OCI-LY7 (cell line): ENCODE data around the gene CSPG5. TPM values are rescaled to one million over a fixed set of nuclear protein-coding genes. Genes with fewer than 3 reads are reported as not detected.

ENCODE experiments used
- BruUV-seq: library from RNA; stranded (reverse); fragments of 400-500 nt; replicated peaks from 2 replicates; lab custom pipeline; 2021; lab: Mats Ljungman, UMichigan
- CTCF ChIA-PET: fragments of 300-600 bp; sonication (Branson Sonifier 250); formaldehyde crosslinking; loops from one replicate; lab custom pipeline; 2022; ENCODE audit warnings: antibody characterized with exemption; ENCODE audit not compliant: unreplicated experiment; lab: Charles Lee
- POLR2A ChIA-PET: fragments of 300-600 bp; sonication (Branson Sonifier 250); formaldehyde crosslinking; loops from one replicate; lab custom pipeline; 2022; ENCODE audit warnings: antibody characterized with exemption; lab: Charles Lee
- DNase-seq: peaks from one replicate; pipeline ENCODE4 v3.0.0-alpha.2; 2015; ENCODE audit warnings: low spot score
- H2AFZ ChIP-seq: fragments of 200-600 bp; sonication (generic), shearing (Covaris generic); 2 replicates; pipeline ENCODE4 v1.6.1; 2014; ENCODE audit warnings: mild to moderate bottlenecking, antibody characterized with exemption, low read length, moderate library complexity
- H3K27ac ChIP-seq: fragments of 200-600 bp; sonication (generic); 2 replicates; pipeline ENCODE4 v1.5.1; 2014; ENCODE audit warnings: mixed run types, low read depth, mild to moderate bottlenecking, moderate library complexity, low read length, inconsistent platforms; ENCODE audit not compliant: poor library complexity, severe bottlenecking
- H3K36me3 ChIP-seq: fragments of 200-600 bp; sonication (generic); 2 replicates; pipeline ENCODE4 v1.6.1; 2014; ENCODE audit warnings: mild to moderate bottlenecking, antibody characterized with exemption, low read length, moderate library complexity, mixed read lengths; ENCODE audit not compliant: insufficient read depth
- H3K4me1 ChIP-seq: fragments of 200-600 bp; sonication (generic); 2 replicates; pipeline ENCODE4 v1.5.1; 2014; ENCODE audit warnings: mild to moderate bottlenecking, low read length; ENCODE audit not compliant: insufficient read depth, poor library complexity, severe bottlenecking
- H3K4me2 ChIP-seq: fragments of 200-600 bp; sonication (generic); 2 replicates; pipeline ENCODE4 v1.6.1; 2014; ENCODE audit warnings: mild to moderate bottlenecking, low read length
- H3K4me3 ChIP-seq: fragments of 200-600 bp; sonication (generic); 2 replicates; pipeline ENCODE4 v1.5.1; 2014; ENCODE audit warnings: mild to moderate bottlenecking, low read depth, low read length; ENCODE audit not compliant: poor library complexity, severe bottlenecking
- H3K79me2 ChIP-seq: fragments of 200-600 bp; sonication (generic); 2 replicates; pipeline ENCODE4 v1.6.1; 2016; ENCODE audit warnings: low read depth, mild to moderate bottlenecking, low read length, moderate library complexity, mixed read lengths; ENCODE audit not compliant: insufficient read depth
- H3K9me2 ChIP-seq: fragments of 200-600 bp; sonication (generic); 2 replicates; pipeline ENCODE4 v1.6.1; 2016; ENCODE audit warnings: mild to moderate bottlenecking, low read length, mixed read lengths; ENCODE audit not compliant: insufficient read depth
- H3K9me3 ChIP-seq: fragments of 200-600 bp; sonication (generic); 2 replicates; pipeline ENCODE4 v1.6.1; 2014; ENCODE audit warnings: mild to moderate bottlenecking, mixed run types, low read length, mixed read lengths
- H4K20me1 ChIP-seq: fragments of 200-600 bp; sonication (generic); 2 replicates; pipeline ENCODE4 v1.6.1; 2014; ENCODE audit warnings: mild to moderate bottlenecking, antibody characterized with exemption, low read length, moderate library complexity, mixed read lengths; ENCODE audit not compliant: insufficient read depth
- EZH2phosphoT487 ChIP-seq: fragments of 200-600 bp; sonication (generic); IDR thresholded peaks from 2 replicates; pipeline ENCODE4 v1.6.1; 2018; ENCODE audit warnings: low read depth, borderline replicate concordance, mild to moderate bottlenecking, mixed run types, antibody characterized with exemption, low read length, moderate library complexity, mixed read lengths
- intact Hi-C: fragments of 100-400 bp; cut with micrococcal nuclease; formaldehyde crosslinking; loops from one replicate; pipeline ENCODE4 v1.10.0; 2022; ENCODE audit not compliant: unreplicated experiment
- total RNA-seq, 2 experiments: library from RNA; depleted of rRNA in 1 of 2; stranded (reverse); fragments of >200 nt in 1 of 2; shearing (Covaris generic) in 1 of 2; gene quantifications; 2 replicates each; pipeline ENCODE4 v1.2.3, GENCODE V29; 2014 to 2022
- TF ChIP-seq, protein P1 (sequence below): fragments of 200-600 bp; sonication (generic); conservative IDR thresholded peaks from 2 replicates; pipeline ENCODE4 v1.5.1; 2014; ENCODE audit warnings: mild to moderate bottlenecking, antibody characterized with exemption, low read length, moderate library complexity, mixed read lengths

CSPG5 gene
- total RNA-seq, 2 experiments from 2014 or later = 0.13 to 0.66 TPM

DNA sequence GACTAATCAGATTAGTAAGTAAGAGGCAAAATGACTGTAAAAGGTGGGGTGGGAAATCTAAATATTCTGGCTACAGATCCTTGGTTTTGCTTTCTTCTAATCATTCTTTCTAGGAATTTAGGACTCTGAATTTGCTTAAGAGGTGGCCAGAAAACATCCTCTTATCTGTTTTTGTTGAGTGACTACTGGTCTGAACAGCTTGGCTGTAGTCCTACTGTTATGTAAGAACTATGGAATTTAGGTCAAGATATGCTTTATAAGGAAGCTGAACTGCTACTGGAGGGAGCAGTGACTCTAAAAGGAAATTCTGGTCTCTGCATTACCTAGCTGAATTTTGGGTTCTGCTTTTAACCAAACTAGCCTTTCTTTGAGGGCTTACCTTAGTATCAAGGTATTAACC, 33.5 kb upstream of the CSPG5 start:
- intact Hi-C loops = no loop called here
- Histone ChIP-seq H2AFZ (no peak overlapping the region), H3K36me3 (peaks cover 96% of the 10 kb centered on the region), H3K4me3 (no peak overlapping the region), H3K27ac (no peak overlapping the region), H3K9me2 (no peaks in the 10 kb centered on the region), H3K79me2 (no peaks in the 10 kb centered on the region), H3K4me2 (no peak overlapping the region), H4K20me1 (no peaks in the 10 kb centered on the region), H3K9me3 (no peaks in the 10 kb centered on the region), H3K4me1 (peaks cover 11% of the 10 kb centered on the region)
- DNase-seq = no peak
- no TSS peak for BruUV-seq
- CTCF ChIA-PET = no interaction called here
- POLR2A ChIA-PET = interaction anchor here (0.6 kb wide), 1 partner anchor 11 kb away, joined by 3 read pairs; no protein-coding TSS in a partner anchor
- TF ChIP-seq, protein P1, sequence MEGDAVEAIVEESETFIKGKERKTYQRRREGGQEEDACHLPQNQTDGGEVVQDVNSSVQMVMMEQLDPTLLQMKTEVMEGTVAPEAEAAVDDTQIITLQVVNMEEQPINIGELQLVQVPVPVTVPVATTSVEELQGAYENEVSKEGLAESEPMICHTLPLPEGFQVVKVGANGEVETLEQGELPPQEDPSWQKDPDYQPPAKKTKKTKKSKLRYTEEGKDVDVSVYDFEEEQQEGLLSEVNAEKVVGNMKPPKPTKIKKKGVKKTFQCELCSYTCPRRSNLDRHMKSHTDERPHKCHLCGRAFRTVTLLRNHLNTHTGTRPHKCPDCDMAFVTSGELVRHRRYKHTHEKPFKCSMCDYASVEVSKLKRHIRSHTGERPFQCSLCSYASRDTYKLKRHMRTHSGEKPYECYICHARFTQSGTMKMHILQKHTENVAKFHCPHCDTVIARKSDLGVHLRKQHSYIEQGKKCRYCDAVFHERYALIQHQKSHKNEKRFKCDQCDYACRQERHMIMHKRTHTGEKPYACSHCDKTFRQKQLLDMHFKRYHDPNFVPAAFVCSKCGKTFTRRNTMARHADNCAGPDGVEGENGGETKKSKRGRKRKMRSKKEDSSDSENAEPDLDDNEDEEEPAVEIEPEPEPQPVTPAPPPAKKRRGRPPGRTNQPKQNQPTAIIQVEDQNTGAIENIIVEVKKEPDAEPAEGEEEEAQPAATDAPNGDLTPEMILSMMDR = no peak
- no peak for TF ChIP-seq EZH2phosphoT487

DNA sequence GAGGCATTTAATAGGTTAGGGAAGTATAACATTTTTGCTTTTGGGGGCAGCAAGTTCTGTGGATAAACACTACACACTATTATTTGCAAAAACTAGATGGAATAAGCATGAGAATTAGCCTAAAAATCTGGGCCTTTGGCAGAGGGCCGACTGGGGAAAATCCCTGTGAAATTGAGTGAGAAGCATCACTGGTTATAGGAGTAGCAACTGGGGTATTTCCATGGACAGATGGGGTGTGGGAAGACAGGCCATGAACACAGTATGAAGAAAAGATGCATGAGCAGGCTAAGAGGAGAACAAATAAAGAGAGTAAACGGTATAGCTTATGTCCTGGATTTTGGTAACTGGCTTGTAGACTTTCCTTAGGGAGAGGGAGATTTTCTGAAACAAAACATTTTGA, 32.9 kb upstream of the CSPG5 start:
- H3K79me2 ChIP-seq = no peaks in the 10 kb centered on the region
- no peak overlapping the region for H3K27ac ChIP-seq
- peaks cover 96% of the 10 kb centered on the region for H3K36me3 ChIP-seq
- no TSS peak for BruUV-seq
- H2AFZ ChIP-seq = no peak overlapping the region
- ChIA-PET POLR2A (no interaction called here), CTCF (no interaction called here)
- TF ChIP-seq, protein P1 = no peak
- no peak for TF ChIP-seq EZH2phosphoT487
- no peak overlapping the region for H3K4me3 ChIP-seq
- peaks cover 11% of the 10 kb centered on the region for H3K4me1 ChIP-seq
- no peaks in the 10 kb centered on the region for H4K20me1 ChIP-seq
- intact Hi-C loops = no loop called here
- H3K9me3 ChIP-seq = no peaks in the 10 kb centered on the region
- H3K4me2 ChIP-seq = no peak overlapping the region
- no peaks in the 10 kb centered on the region for H3K9me2 ChIP-seq
- no peak for DNase-seq

DNA sequence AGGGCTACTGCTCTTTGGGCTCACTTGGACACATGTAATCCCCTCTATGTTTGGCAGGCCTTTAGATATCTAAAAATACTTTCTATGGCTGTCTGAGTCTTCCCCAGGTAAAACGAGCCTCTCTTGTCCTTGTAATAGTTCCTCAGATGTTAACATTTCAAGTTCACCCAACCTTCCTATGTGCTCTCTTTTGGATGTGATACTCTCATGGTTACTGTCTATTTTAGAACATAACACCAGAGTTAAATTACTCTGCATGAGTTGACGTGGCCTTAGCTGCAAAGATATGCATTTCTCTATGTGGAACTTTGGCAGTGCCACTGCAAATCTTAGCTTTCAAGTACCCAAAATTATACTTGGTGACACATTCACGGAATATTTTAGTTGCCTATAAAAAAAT, 31.9 kb upstream of the CSPG5 start:
- Histone ChIP-seq H3K9me3 (no peaks in the 10 kb centered on the region), H3K4me2 (no peak overlapping the region), H3K4me3 (no peak overlapping the region), H3K36me3 (peaks cover 96% of the 10 kb centered on the region), H2AFZ (no peak overlapping the region), H3K79me2 (no peaks in the 10 kb centered on the region), H3K9me2 (no peaks in the 10 kb centered on the region), H4K20me1 (no peaks in the 10 kb centered on the region), H3K27ac (no peak overlapping the region), H3K4me1 (peaks cover 11% of the 10 kb centered on the region)
- POLR2A ChIA-PET = no interaction called here
- no TSS peak for BruUV-seq
- CTCF ChIA-PET = no interaction called here
- intact Hi-C loops = no loop called here
- TF ChIP-seq, protein P1 = no peak
- TF ChIP-seq EZH2phosphoT487 = no peak
- no peak for DNase-seq
